ENCODE measurements around the gene A2ML1.
A peak's percentile ranks its signal among the peaks of the same experiment; 100 is the strongest.
"Not testable (repeated sequence)": the region's sequence is repeated elsewhere in the genome, so short reads cannot be mapped to it uniquely, and the experiment has no call there.

A2ML1 gene

GRCh38 chr12:8897081-8897480 is 74.7 kb downstream of the A2ML1 start:
- Histone ChIP-seq H3K27ac (no peak overlapping the region), H3K4me1 (peaks cover 0 to 37% (median 0%) of the 10 kb centered on the region in 10 experiments; a peak in 6 of 20 replicates), H3K4me2 (0 out of 22 replicates have a peak overlapping the region, but pooled peaks of 1 of the 11 experiments have one; percentile 11), H4K20me1 (no peaks in the 10 kb centered on the region), H3K9me3 (replicated peaks in 1 of 11) (peaks cover 24 to 60% (median 42%) of the 10 kb centered on the region in 11 experiments), H3K27me3 (no peaks in the 10 kb centered on the region), H3K4me3 (no peak overlapping the region), H3K36me3 (no peaks in the 10 kb centered on the region), H3K9ac (no peak overlapping the region)
- no peak for TF ChIP-seq Cebpa-rat (IDR thresholded peaks at IDR 0.05)

GRCh38 chr12:8899830-8900229 is 77.4 kb downstream of the A2ML1 start:
- TF ChIP-seq Cebpa-rat (IDR thresholded peaks at IDR 0.05) = no peak
- H3K27ac ChIP-seq = peak overlapping the region in 5 of 11 experiments; percentile 27 to 72 (median 57); a peak in 8 of 22 replicates

GRCh38 chr12:8902703-8903102 is 80.3 kb downstream of the A2ML1 start:
- Histone ChIP-seq H3K27ac (peak overlapping the region in 4 of 11 experiments; percentile 24 to 89 (median 82); a peak in 7 of 22 replicates), H3K4me2 (peak overlapping the region in 5 of 11 experiments; percentile 21 to 78 (median 56); a peak in 10 of 22 replicates), H3K4me3 (0 out of 20 replicates have a peak overlapping the region, but pooled peaks of 1 of the 10 experiments have one; percentile 6), H3K9ac (peak overlapping the region in 2 of 11 experiments; percentile 65 to 73; a peak in 4 of 22 replicates), H3K9me3 (replicated peaks in 1 of 11) (peaks cover 16 to 64% (median 30%) of the 10 kb centered on the region in 11 experiments), H3K4me1 (peaks cover 7 to 82% (median 16%) of the 10 kb centered on the region in 10 experiments; a peak in 15 of 20 replicates)
- H3K27me3 ChIP-seq, H4K20me1 ChIP-seq, H3K36me3 ChIP-seq: not testable (repeated sequence)

More at GRCh38 chr12:8899830-8900229, 77.4 kb downstream of the A2ML1 start:
- Histone ChIP-seq H3K4me1 (peaks cover 4 to 63% (median 13%) of the 10 kb centered on the region in 10 experiments; a peak in 15 of 20 replicates), H3K4me3 (peak overlapping the region in 1 of 10 experiments; percentile 6; a peak in 1 of 20 replicates), H3K27me3 (no peaks in the 10 kb centered on the region), H3K36me3 (no peaks in the 10 kb centered on the region), H3K9me3 (replicated peaks in 1 of 11) (peaks cover 24 to 80% (median 46%) of the 10 kb centered on the region in 11 experiments), H3K4me2 (peak overlapping the region in 4 of 11 experiments; percentile 1 to 61 (median 23); a peak in 5 of 22 replicates), H4K20me1 (no peaks in the 10 kb centered on the region), H3K9ac (peak overlapping the region in 1 of 11 experiments; percentile 22; a peak in 1 of 22 replicates)

GRCh38 chr12:8903646-8904045 is 81.2 kb downstream of the A2ML1 start:
- H3K9me3 ChIP-seq (replicated peaks in 1 of 11) = peaks cover 16 to 55% (median 30%) of the 10 kb centered on the region in 11 experiments
- no peaks in the 10 kb centered on the region for H4K20me1 ChIP-seq
- no peak for TF ChIP-seq Cebpa-rat (IDR thresholded peaks at IDR 0.05)
- peak overlapping the region in 3 of 11 experiments; percentile 76 to 89 (median 88); a peak in 6 of 22 replicates for H3K27ac ChIP-seq
- peak overlapping the region in 1 of 11 experiments; percentile 73; a peak in 1 of 22 replicates for H3K9ac ChIP-seq
- H3K4me2 ChIP-seq = peak overlapping the region in 3 of 11 experiments; percentile 56 to 78 (median 73); a peak in 6 of 22 replicates
- no peaks in the 10 kb centered on the region for H3K36me3 ChIP-seq
- H3K4me1 ChIP-seq = peaks cover 7 to 74% (median 16%) of the 10 kb centered on the region in 10 experiments; a peak in 15 of 20 replicates
- H3K4me3 ChIP-seq = 0 out of 20 replicates have a peak overlapping the region, but pooled peaks of 1 of the 10 experiments have one; percentile 6
- no peaks in the 10 kb centered on the region for H3K27me3 ChIP-seq

GRCh38 chr12:8904665-8905064 is 82.2 kb downstream of the A2ML1 start:
- no peaks in the 10 kb centered on the region for H3K27me3 ChIP-seq
- H4K20me1 ChIP-seq = no peaks in the 10 kb centered on the region

GRCh38 chr12:8905546-8905945 is 83.1 kb downstream of the A2ML1 start:
- no peak overlapping the region for H3K27ac ChIP-seq
- H3K9me3 ChIP-seq (replicated peaks in 1 of 11) = peaks cover 12 to 36% (median 20%) of the 10 kb centered on the region in 11 experiments
- peaks cover 7 to 63% (median 15%) of the 10 kb centered on the region in 10 experiments; a peak in 14 of 20 replicates for H3K4me1 ChIP-seq
- no peak overlapping the region for H3K9ac ChIP-seq
- no peaks in the 10 kb centered on the region for H3K27me3 ChIP-seq
- TF ChIP-seq Cebpa-rat (IDR thresholded peaks at IDR 0.05) = no peak
- no peaks in the 10 kb centered on the region for H4K20me1 ChIP-seq
- H3K4me3 ChIP-seq = no peak overlapping the region
- H3K4me2 ChIP-seq = peak overlapping the region in 3 of 11 experiments; percentile 56 to 78 (median 73); a peak in 5 of 22 replicates
- H3K36me3 ChIP-seq = no peaks in the 10 kb centered on the region

More at GRCh38 chr12:8904665-8905064, 82.2 kb downstream of the A2ML1 start:
- peaks cover 7 to 64% (median 15%) of the 10 kb centered on the region in 10 experiments; a peak in 15 of 20 replicates for H3K4me1 ChIP-seq
- H3K27ac ChIP-seq = peak overlapping the region in 3 of 11 experiments; percentile 62 to 88 (median 76); a peak in 5 of 22 replicates
- H3K9ac ChIP-seq = peak overlapping the region in 2 of 11 experiments; percentile 13 to 19; a peak in 2 of 22 replicates
- H3K9me3 ChIP-seq (replicated peaks in 1 of 11) = peaks cover 16 to 45% (median 27%) of the 10 kb centered on the region in 11 experiments
- TF ChIP-seq Cebpa-rat (IDR thresholded peaks at IDR 0.05) = no peak
- no peak overlapping the region for H3K4me3 ChIP-seq
- no peaks in the 10 kb centered on the region for H3K36me3 ChIP-seq
- H3K4me2 ChIP-seq = peak overlapping the region in 9 of 11 experiments; percentile 9 to 78 (median 21); a peak in 12 of 22 replicates

- H3K9me3 ChIP-seq (replicated peaks in 1 of 11) = peaks cover 3 to 26% (median 12%) of the 10 kb centered on the region in 11 experiments; a peak in 18 of 22 replicates
- H3K4me3 ChIP-seq = no peak overlapping the region
- H3K27ac ChIP-seq = no peak overlapping the region
- no peaks in the 10 kb centered on the region for H3K27me3 ChIP-seq
- H3K36me3 ChIP-seq = no peaks in the 10 kb centered on the region
- peaks cover 7 to 68% (median 16%) of the 10 kb centered on the region in 10 experiments; a peak in 14 of 20 replicates for H3K4me1 ChIP-seq
- peak overlapping the region in 2 of 11 experiments; percentile 73 to 78; a peak in 4 of 22 replicates for H3K4me2 ChIP-seq
- no peaks in the 10 kb centered on the region for H4K20me1 ChIP-seq
- H3K9ac ChIP-seq = no peak overlapping the region
- TF ChIP-seq Cebpa-rat (IDR thresholded peaks at IDR 0.05) = no peak
Observed at GRCh38 chr12:8906266-8907180, 84.1 kb downstream of the A2ML1 start.

GRCh38 chr12:8907513-8907912 is 85.1 kb downstream of the A2ML1 start:
- H3K4me1 ChIP-seq = peaks cover 7 to 68% (median 16%) of the 10 kb centered on the region in 10 experiments; a peak in 14 of 20 replicates
- TF ChIP-seq Cebpa-rat (IDR thresholded peaks at IDR 0.05) = no peak
- H3K27ac ChIP-seq = 0 out of 22 replicates have a peak overlapping the region, but pooled peaks of 1 of the 11 experiments have one; percentile 8
- no peak overlapping the region for H3K4me3 ChIP-seq
- H3K4me2 ChIP-seq = peak overlapping the region in 3 of 11 experiments; percentile 31 to 78 (median 73); a peak in 5 of 22 replicates
- H3K36me3 ChIP-seq = no peaks in the 10 kb centered on the region
- H3K9me3 ChIP-seq (replicated peaks in 1 of 11) = peaks cover 0 to 17% (median 4%) of the 10 kb centered on the region in 11 experiments; a peak in 12 of 22 replicates
- H3K9ac ChIP-seq = no peak overlapping the region
- no peaks in the 10 kb centered on the region for H4K20me1 ChIP-seq
- H3K27me3 ChIP-seq = no peaks in the 10 kb centered on the region
